ENCODE measurements around the gene PRKD2.

Gene PRKD2

DNA sequence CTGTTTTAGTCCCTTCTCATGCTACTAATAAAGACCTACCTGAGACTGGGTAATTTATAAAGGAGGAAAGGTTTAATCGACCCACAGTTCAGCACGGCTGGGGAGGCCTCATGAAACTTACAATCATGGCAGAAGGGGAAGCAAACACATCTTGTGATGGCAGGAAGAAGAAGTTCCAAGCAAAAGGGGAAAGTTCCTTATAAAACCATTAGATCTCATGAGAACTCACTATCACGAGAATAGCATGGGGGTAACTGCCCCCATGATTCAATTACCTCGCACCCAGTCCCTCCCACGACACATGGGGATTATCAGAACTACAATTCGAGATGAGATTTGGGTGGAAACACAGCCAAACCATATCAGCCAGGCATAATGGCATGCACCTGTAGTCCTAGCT lies 42.3 kb upstream of the PRKD2 start:
- TF ChIP-seq, protein P1, sequence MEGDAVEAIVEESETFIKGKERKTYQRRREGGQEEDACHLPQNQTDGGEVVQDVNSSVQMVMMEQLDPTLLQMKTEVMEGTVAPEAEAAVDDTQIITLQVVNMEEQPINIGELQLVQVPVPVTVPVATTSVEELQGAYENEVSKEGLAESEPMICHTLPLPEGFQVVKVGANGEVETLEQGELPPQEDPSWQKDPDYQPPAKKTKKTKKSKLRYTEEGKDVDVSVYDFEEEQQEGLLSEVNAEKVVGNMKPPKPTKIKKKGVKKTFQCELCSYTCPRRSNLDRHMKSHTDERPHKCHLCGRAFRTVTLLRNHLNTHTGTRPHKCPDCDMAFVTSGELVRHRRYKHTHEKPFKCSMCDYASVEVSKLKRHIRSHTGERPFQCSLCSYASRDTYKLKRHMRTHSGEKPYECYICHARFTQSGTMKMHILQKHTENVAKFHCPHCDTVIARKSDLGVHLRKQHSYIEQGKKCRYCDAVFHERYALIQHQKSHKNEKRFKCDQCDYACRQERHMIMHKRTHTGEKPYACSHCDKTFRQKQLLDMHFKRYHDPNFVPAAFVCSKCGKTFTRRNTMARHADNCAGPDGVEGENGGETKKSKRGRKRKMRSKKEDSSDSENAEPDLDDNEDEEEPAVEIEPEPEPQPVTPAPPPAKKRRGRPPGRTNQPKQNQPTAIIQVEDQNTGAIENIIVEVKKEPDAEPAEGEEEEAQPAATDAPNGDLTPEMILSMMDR (IDR thresholded peaks at IDR 0.05; ENCODE audit: low read depth, low read length) = no peak
- no peak overlapping the region for H3K4me3 ChIP-seq (ENCODE audit: low read depth, low read length)

- TF ChIP-seq, protein P1 (IDR thresholded peaks at IDR 0.05; ENCODE audit: low read depth, low read length) = no peak
- H3K4me3 ChIP-seq (ENCODE audit: low read depth, low read length) = no peak overlapping the region
Measured at GRCh38 chr19:46756544-46756888, 39.6 kb upstream of the PRKD2 start.

DNA sequence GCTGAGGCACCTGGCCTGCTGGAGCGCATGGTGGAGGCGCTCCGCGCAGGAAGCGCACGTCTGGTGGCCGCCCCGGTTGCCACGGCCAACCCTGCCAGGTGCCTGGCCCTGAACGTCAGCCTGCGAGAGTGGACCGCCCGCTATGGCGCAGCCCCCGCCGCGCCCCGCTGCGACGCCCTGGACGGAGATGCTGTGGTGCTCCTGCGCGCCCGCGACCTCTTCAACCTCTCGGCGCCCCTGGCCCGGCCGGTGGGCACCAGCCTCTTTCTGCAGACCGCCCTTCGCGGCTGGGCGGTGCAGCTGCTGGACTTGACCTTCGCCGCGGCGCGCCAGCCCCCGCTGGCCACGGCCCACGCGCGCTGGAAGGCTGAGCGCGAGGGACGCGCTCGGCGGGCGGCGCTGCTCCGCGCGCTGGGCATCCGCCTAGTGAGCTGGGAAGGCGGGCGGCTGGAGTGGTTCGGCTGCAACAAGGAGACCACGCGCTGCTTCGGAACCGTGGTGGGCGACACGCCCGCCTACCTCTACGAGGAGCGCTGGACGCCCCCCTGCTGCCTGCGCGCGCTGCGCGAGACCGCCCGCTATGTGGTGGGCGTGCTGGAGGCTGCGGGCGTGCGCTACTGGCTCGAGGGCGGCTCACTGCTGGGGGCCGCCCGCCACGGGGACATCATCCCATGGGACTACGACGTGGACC lies 39.1 kb upstream of the PRKD2 start:
- no peak overlapping the region for H3K4me3 ChIP-seq (ENCODE audit: low read depth, low read length)
- TF ChIP-seq, protein P1 (IDR thresholded peaks at IDR 0.05; ENCODE audit: low read depth, low read length) = no peak

DNA sequence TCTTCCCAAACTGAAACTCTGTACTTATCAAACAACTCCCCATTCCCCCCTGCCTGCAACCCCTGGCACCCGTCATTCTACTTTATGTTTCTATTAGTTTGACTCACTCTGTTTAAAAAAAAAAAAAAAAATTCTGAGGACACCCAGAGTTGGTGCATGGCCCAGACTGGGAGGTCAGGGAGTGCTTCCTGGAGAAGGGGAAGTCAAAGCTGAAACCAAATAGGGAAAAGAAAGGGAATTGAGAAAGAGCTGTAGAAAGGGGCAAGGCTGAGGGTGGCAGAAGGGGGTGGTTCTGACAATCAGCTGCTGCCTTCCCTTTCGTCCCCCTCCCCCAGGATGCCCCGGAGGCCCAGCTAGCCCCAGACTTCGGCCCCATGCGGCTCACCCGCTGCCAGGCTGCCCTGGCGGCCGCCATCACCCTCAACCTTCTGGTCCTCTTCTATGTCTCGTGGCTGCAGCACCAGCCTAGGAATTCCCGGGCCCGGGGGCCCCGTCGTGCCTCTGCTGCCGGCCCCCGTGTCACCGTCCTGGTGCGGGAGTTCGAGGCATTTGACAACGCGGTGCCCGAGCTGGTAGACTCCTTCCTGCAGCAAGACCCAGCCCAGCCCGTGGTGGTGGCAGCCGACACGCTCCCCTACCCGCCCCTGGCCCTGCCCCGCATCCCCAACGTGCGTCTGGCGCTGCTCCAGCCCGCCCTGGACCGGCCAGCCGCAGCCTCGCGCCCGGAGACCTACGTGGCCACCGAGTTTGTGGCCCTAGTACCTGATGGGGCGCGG lies 38.4 kb upstream of the PRKD2 start:
- no peak overlapping the region for H3K4me3 ChIP-seq (ENCODE audit: low read depth, low read length)
- TF ChIP-seq, protein P1 (IDR thresholded peaks at IDR 0.05; ENCODE audit: low read depth, low read length) = no peak

DNA sequence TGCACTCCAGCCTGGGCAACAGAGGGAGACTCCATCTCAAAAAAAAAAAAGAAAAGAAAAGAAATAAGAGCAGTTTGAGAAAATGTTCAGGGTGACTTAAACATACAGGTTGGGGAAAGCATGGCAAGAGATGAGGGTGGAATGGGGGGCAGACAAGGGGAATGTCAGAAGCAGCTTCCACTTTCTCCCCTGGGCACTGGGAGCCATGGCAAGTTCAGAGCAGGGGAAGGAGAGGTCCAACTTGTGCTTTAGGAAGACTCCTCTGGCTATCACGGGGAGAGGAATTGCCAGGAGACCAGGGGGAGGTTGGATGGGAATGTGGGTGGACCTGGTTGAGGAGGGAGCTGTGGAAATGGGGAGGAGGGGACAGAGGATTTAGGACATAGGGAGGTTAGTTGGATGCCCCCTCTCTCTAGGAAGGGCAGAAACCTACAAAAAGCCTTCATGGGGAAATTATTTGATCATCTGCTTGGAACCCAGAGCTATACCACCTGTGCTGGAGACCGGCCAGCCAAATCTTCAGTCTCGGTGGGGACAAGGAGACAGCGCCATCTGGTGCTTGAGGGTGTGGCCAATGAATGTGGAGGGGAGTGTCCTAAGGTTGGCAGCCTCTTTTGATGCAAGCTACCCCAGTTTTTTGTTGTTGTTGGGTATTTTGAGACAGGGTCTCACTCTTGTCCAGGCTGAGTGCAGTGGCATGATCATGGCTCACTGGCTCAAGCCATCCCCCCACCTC lies 36.7 kb upstream of the PRKD2 start:
- TF ChIP-seq, protein P1 (IDR thresholded peaks at IDR 0.05; ENCODE audit: low read depth, low read length) = no peak
- no peak overlapping the region for H3K4me3 ChIP-seq (ENCODE audit: low read depth, low read length)

- no peak overlapping the region for H3K4me3 ChIP-seq (ENCODE audit: low read depth, low read length)
- TF ChIP-seq, protein P1 (IDR thresholded peaks at IDR 0.05; ENCODE audit: low read depth, low read length) = peak; percentile 83
Measured at GRCh38 chr19:46748325-46749109, 31.6 kb upstream of the PRKD2 start.

All from WI38 (cell line).